GM21526 (cell line): ENCODE data around the gene PHRF1.

Source experiments
- ATAC-seq: cut with Tn5 transposase; IDR thresholded peaks from one replicate; pipeline ENCODE4 v1.9.1; 2021; ENCODE audit warnings: moderate library complexity; ENCODE audit not compliant: unreplicated experiment, low FRiP score

PHRF1 gene, protein sequence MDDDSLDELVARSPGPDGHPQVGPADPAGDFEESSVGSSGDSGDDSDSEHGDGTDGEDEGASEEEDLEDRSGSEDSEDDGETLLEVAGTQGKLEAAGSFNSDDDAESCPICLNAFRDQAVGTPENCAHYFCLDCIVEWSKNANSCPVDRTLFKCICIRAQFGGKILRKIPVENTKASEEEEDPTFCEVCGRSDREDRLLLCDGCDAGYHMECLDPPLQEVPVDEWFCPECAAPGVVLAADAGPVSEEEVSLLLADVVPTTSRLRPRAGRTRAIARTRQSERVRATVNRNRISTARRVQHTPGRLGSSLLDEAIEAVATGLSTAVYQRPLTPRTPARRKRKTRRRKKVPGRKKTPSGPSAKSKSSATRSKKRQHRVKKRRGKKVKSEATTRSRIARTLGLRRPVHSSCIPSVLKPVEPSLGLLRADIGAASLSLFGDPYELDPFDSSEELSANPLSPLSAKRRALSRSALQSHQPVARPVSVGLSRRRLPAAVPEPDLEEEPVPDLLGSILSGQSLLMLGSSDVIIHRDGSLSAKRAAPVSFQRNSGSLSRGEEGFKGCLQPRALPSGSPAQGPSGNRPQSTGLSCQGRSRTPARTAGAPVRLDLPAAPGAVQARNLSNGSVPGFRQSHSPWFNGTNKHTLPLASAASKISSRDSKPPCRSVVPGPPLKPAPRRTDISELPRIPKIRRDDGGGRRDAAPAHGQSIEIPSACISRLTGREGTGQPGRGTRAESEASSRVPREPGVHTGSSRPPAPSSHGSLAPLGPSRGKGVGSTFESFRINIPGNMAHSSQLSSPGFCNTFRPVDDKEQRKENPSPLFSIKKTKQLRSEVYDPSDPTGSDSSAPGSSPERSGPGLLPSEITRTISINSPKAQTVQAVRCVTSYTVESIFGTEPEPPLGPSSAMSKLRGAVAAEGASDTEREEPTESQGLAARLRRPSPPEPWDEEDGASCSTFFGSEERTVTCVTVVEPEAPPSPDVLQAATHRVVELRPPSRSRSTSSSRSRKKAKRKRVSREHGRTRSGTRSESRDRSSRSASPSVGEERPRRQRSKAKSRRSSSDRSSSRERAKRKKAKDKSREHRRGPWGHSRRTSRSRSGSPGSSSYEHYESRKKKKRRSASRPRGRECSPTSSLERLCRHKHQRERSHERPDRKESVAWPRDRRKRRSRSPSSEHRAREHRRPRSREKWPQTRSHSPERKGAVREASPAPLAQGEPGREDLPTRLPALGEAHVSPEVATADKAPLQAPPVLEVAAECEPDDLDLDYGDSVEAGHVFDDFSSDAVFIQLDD (N-terminal part only)

GRCh38 chr11:575996-576768 is at the start of gene PHRF1:
Gene PHRF1 (plus strand): TSS chr11:576470. CDS start chr11:581513, 5,043 bp downstream.
- peak; percentile 65 for ATAC-seq

- ATAC-seq: no peak
Observed at GRCh38 chr11:528166-528814, 48.0 kb upstream of the PHRF1 start.

GRCh38 chr11:528815-529727 is 47.2 kb upstream of the PHRF1 start:
- ATAC-seq: no peak

DNA sequence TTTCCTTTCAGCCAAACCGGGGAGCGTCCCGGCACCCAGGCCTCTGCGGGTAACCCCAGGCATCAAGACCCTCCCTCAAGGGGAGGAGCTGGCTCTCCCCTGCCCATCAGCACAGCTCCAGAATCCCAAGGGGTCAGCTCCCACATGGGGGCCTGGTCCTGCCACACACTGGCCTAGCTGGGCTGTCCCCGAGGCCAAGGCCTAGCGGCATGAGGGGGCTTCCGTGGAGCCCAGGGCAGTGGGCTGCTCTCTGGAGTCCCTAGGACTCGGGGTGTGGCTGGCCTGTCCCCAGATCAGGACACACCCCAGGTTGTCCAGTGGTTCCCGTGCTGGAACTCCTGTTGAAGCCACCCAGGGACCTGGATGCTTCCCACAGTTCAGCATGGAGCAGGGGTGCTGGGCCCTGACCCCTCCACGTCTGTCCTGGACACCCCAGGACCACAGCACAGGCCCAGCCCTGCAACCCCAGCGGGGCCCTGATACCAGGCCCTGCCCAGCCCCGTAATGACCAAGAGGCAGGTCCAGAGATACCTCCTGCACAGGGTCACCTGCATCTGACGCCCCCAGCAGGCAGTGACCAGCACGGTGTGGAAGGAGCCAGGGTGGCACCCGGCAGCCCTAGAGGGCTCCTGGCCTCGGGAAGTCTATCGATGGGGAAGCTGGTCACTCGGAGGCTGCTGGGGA is 46.4 kb upstream of the PHRF1 start:
- ATAC-seq: no peak

DNA sequence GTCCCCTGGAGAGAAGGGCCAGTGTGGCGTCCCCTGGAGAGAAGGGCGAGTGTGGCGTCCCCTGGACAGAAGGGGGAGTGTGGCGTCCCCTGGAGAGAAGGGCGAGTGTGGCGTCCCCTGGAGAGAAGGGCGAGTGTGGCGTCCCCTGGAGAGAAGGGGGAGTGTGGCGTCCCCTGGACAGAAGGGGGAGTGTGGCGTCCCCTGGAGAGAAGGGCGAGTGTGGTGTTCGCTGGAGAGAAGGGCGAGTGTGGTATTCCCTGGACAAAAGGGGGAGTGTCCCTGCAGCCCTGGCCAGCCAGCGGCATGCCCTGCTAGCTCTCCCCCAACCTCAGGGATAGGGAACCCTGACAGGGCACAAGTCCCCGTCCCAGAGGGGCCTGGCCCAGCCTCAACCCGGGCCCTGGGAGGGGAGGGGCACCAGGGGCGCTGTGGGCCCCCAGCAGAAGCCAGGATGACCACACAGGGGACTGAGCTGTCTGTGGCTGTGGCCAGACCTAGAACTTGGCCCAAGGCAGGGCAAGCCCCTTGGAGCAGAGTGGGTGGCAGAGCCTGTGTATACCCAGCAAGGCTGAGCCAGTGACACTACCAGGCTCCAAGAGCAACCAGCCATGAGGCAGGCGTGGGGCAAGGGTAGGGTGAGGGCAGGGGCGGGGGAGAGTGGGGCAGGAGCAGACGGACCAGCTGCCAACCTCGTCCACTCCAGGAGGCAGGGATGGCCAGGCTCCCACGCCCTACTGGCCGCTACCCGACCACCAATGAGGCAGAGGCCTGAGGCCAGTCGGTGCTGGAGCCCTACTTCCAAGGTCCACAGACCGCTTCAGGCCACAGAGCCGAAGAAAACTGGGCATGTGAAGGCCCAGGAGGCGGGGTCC is 45.1 kb upstream of the PHRF1 start:
- no peak for ATAC-seq

DNA sequence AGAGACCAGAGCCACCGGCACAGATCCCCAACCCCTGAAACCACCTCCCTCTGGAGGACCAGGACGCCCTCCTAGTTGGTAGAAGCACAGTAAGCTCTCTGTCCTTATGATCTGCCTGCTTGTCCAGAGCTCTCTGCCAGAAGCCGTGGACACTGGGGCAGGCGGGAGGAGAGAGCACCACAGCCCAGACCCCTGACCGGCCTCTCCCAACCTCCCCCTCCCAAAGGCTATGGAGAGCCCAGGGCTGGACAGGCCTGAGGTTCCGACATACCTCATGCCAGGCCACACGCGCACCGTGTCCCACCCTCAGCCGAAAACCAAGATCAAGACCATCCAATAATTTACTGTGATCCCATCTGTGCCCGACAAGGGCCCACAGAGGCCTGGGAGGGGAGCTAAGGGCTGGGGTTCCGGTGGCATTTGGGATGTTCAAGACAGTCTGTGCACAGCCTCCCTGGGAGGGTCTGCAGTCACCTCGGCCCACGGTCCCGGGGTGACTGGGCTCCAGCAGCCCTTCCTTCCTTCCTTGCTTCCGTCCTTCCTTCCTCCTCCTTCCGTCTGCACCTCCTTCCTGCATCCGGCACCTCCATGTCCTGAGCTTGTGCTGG is 44.2 kb upstream of the PHRF1 start:
- ATAC-seq: no peak

DNA sequence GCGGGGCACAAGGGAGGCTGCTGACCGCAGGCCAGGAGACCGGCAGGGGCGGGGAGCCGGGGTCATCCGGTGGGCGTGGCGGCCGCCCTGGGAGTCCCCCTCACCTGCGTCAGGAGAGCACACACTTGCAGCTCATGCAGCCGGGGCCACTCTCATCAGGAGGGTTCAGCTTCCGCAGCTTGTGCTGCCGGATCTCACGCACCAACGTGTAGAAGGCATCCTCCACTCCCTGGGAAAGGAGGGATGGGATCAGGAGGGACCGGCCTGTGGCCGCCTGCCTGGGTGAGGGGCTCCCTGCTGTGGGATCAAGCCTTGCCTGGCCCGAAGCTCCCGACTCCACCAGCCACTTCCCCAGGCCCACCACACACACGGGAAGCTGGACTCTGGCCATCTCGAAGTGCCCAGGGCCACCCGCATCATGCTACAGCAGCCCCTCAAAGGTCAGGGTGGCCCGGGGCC is 43.7 kb upstream of the PHRF1 start:
- ATAC-seq: no peak

GRCh38 chr11:532986-533585 is 43.2 kb upstream of the PHRF1 start:
- no peak for ATAC-seq

DNA sequence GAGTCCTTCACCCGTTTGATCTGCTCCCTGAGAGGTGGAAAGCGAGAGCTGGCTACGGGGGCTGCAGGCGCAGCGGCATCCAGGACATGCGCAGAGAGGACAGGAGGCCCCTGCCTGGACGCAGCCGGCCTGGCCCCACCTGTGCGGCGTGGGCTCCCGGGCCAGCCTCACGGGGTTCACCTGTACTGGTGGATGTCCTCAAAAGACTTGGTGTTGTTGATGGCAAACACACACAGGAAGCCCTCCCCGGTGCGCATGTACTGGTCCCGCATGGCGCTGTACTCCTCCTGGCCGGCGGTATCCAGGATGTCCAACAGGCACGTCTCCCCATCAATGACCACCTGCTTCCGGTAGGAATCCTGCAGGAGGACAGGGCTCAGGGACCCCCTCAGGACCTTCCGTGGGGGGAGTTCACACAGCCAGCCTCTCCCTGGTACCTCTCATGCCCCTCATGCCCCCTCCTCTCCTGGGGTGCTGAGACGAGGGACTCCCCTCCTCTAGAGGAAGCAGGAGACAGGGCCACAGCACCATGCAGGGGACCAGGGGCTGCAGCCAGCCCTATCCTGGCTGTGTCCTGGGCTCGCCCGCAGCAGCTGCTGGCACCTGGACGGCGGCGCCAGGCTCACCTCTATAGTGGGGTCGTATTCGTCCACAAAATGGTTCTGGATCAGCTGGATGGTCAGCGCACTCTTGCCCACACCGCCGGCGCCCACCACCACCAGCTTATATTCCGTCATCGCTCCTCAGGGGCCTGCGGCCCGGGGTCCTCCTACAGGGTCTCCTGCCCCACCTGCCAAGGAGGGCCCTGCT is 42.5 kb upstream of the PHRF1 start:
- no peak for ATAC-seq

GRCh38 chr11:534396-535209 is 41.7 kb upstream of the PHRF1 start:
- no peak for ATAC-seq

GRCh38 chr11:535210-535518 is 41.1 kb upstream of the PHRF1 start:
- ATAC-seq: peak; percentile 3

- peak; percentile 63 for ATAC-seq
Observed at GRCh38 chr11:535519-536454, 40.5 kb upstream of the PHRF1 start, which contains the start of gene HRAS. Gene HRAS (minus strand): TSS chr11:535576.

GRCh38 chr11:536841-537621 is 39.2 kb upstream of the PHRF1 start, which contains the start of gene LRRC56:
Gene LRRC56 (plus strand): TSS chr11:537527. CDS start chr11:540685, 3,158 bp downstream.
- ATAC-seq: peak; percentile 48
